Type B pancreatic cell (in vitro differentiated cells): ENCODE measurements around the gene SERINC2. TPM values are rescaled to one million over a fixed set of nuclear protein-coding genes. Genes with fewer than 3 reads are reported as not detected.

Source experiments
- DNase-seq: peaks from one replicate; pipeline ENCODE4 v3.0.0; 2021; ENCODE audit warnings: mixed read lengths; ENCODE audit not compliant: unreplicated experiment; ENCODE audit errors: extremely low spot score
- H3K27ac Mint-ChIP-seq: 2 replicates; pipeline ENCODE4 v1.8.0; 2021; ENCODE audit warnings: mild to moderate bottlenecking, mixed read lengths
- H3K27me3 Mint-ChIP-seq: 2 replicates; pipeline ENCODE4 v1.8.0; 2021; ENCODE audit warnings: mixed read lengths
- H3K36me3 Mint-ChIP-seq: 2 replicates; pipeline ENCODE4 v1.8.0; 2021; ENCODE audit warnings: mixed read lengths
- H3K4me1 Mint-ChIP-seq: one replicate; pipeline ENCODE4 v1.8.0; 2021; ENCODE audit warnings: mixed read lengths; ENCODE audit not compliant: unreplicated experiment
- H3K4me3 Mint-ChIP-seq: 2 replicates; pipeline ENCODE4 v1.8.0; 2021; ENCODE audit warnings: mild to moderate bottlenecking, mixed read lengths
- H3K9me3 Mint-ChIP-seq: 2 replicates; pipeline ENCODE4 v1.8.0; 2021; ENCODE audit warnings: mixed read lengths
- CTCF ChIP-seq: fragments of 200-600 bp; sonication (generic); conservative IDR thresholded peaks from 2 replicates; pipeline ENCODE4 v1.5.0; 2021; ENCODE audit warnings: antibody characterized with exemption, mild to moderate bottlenecking
- total RNA-seq: library from RNA; stranded (reverse); gene quantifications from 2 replicates; pipeline ENCODE4 v1.2.1, GENCODE V29; 2021; ENCODE audit warnings: low replicate concordance

Gene SERINC2
- total RNA-seq, 1 donor from 2014 or later = 77.7 TPM

DNA sequence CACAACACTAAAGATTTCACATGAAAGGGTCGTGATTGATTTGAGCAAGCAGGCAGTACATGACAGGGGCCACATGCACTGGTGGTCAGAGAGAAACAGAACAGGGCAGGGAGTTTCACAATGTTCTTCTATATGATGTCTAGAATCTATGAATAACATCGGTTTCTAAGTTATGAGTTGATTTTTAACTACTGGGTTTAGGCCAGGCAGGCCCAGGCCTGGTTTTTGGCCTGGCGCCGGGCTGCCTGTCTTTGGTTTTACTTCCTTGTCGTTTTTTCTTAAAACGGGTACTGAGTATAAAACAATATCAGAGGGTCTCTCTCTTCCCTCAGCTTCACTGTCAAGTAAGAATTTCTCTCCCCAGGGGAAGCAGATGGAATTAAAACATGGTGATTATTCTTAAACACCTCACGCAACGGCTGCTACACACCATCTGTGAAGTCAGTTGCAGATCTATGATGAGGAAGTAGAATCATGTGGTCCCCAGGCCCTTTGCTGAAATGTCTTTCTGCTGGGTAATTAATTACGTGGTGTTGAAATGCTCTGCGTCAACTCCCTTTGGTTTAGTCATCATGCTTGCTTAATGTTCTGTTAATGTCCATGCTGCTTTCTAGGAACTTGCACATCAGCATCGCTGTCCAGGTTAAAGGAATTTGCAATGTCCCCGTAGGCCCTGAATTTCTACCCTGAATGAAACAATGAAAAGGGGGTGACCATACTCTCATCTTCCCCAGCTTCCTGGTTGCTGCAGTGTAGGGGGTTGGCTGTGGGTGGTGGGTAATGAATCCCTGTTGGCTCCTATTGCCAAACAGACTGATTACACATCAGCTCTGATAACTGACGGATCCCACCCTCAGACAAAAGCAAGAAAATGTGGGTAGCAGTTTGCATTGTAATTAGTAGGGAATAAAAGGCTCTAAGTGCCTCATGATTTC lies 70.3 kb downstream of the SERINC2 start:
- Mint-ChIP-seq H3K27ac (peak overlapping the region; percentile 55), H3K4me3 (no peak overlapping the region), H3K4me1 (peaks cover 13% of the 10 kb centered on the region)

More for the DNA sequence above, 70.3 kb downstream of the SERINC2 start:
- no peak for DNase-seq
- Mint-ChIP-seq H3K27me3 (no peaks in the 10 kb centered on the region), H3K9me3 (no peaks in the 10 kb centered on the region), H3K36me3 (no peaks in the 10 kb centered on the region)
- TF ChIP-seq CTCF = no peak

Other genes with a start within 250 kb of the SERINC2 start
- gene NKAIN1, start 173.3 kb upstream of the SERINC2 start, total RNA-seq = 4.4 and 17.1 TPM in 2 replicates
- gene SNRNP40, start 116.4 kb upstream of the SERINC2 start, total RNA-seq = 57.1 and 79.9 TPM in 2 replicates
- gene ZCCHC17, start 116.2 kb upstream of the SERINC2 start, total RNA-seq = 29.5 and 35.0 TPM in 2 replicates
- 16.4 and 18.8 TPM in 2 replicates for gene FABP3, start 40.1 kb upstream of the SERINC2 start, total RNA-seq
- gene TINAGL1, start 163.3 kb downstream of the SERINC2 start, total RNA-seq = 27.2 and 30.0 TPM in 2 replicates
- not detected in 2 replicates for gene HCRTR1, start 204.5 kb downstream of the SERINC2 start, total RNA-seq
- gene PEF1, start 231.7 kb downstream of the SERINC2 start, total RNA-seq = 45.2 and 48.3 TPM in 2 replicates